NCI-H748 treated with DMSO at 0.1 percent for 48 hours (cell line): ENCODE results near the gene CYB561D1.
"Not testable (repeated sequence)": the region's sequence is repeated elsewhere in the genome, so short reads cannot be mapped to it uniquely, and the experiment has no call there.

Experiments
- DNase-seq: peaks from one replicate; lab custom pipeline; 2025; lab: John Stamatoyannopoulos, UW

The CYB561D1 gene

GRCh38 chr1:109493805-109494539 is at the start of gene CYB561D1:
TSS of gene CYB561D1 (plus strand) at chr1:109494094. CDS start at chr1:109494140, 46 bp downstream.
- peak; percentile 67 for DNase-seq

GRCh38 chr1:109444346-109444745 is 49.5 kb upstream of the CYB561D1 start:
- no peak for DNase-seq

- DNase-seq = not testable (repeated sequence)
Measured at GRCh38 chr1:109445949-109446695, 47.8 kb upstream of the CYB561D1 start.

- no peak for DNase-seq
Measured at GRCh38 chr1:109447524-109447923, 46.4 kb upstream of the CYB561D1 start.

- no peak for DNase-seq
Measured at GRCh38 chr1:109454497-109455133, 39.3 kb upstream of the CYB561D1 start.

GRCh38 chr1:109457819-109458218 is 36.1 kb upstream of the CYB561D1 start:
- DNase-seq = no peak

GRCh38 chr1:109466125-109466451 is 27.8 kb upstream of the CYB561D1 start:
- no peak for DNase-seq

- no peak for DNase-seq
Measured at GRCh38 chr1:109466452-109467300, 27.2 kb upstream of the CYB561D1 start, which contains the start of gene SYPL2. TSS of gene SYPL2 (plus strand) at chr1:109466546. CDS start at chr1:109466844, 298 bp downstream.

- DNase-seq = no peak
Measured at GRCh38 chr1:109467301-109467777, 26.6 kb upstream of the CYB561D1 start.

- DNase-seq = no peak
Measured at GRCh38 chr1:109468061-109468460, 25.8 kb upstream of the CYB561D1 start.

GRCh38 chr1:109468903-109469302 is 25.0 kb upstream of the CYB561D1 start:
- no peak for DNase-seq

- DNase-seq = no peak
Measured at GRCh38 chr1:109470245-109470644, 23.6 kb upstream of the CYB561D1 start.

GRCh38 chr1:109472779-109473178 is 21.1 kb upstream of the CYB561D1 start:
- DNase-seq = no peak

GRCh38 chr1:109473284-109474057 is 20.4 kb upstream of the CYB561D1 start:
- not testable (repeated sequence) for DNase-seq

GRCh38 chr1:109474697-109475096 is 19.2 kb upstream of the CYB561D1 start:
- DNase-seq = no peak

- no peak for DNase-seq
Measured at GRCh38 chr1:109475261-109475660, 18.6 kb upstream of the CYB561D1 start.

GRCh38 chr1:109476825-109477224 is 17.1 kb upstream of the CYB561D1 start:
- no peak for DNase-seq

GRCh38 chr1:109477821-109478220 is 16.1 kb upstream of the CYB561D1 start:
- no peak for DNase-seq

- no peak for DNase-seq
Measured at GRCh38 chr1:109478806-109479205, 15.1 kb upstream of the CYB561D1 start.

GRCh38 chr1:109479311-109479710 is 14.6 kb upstream of the CYB561D1 start:
- no peak for DNase-seq

GRCh38 chr1:109479901-109480300 is 14.0 kb upstream of the CYB561D1 start:
- DNase-seq = no peak
